ENCODE data around the gene GGT6.
A peak's percentile ranks its signal among the peaks of the same experiment; 100 is the strongest.

Gene GGT6

GRCh38 chr17:4525691-4526397, 34.5 kb downstream of the GGT6 start:
- no peak for DNase-seq

GRCh38 chr17:4523946-4524345, 36.4 kb downstream of the GGT6 start:
- no peak for DNase-seq

- no peak for DNase-seq
These were observed 37.7 kb downstream of the GGT6 start for GRCh38 chr17:4522661-4523060.

GRCh38 chr17:4520894-4521600, 39.3 kb downstream of the GGT6 start:
- DNase-seq, result no peak

GRCh38 chr17:4520060-4520893, 40.1 kb downstream of the GGT6 start:
- no peak for DNase-seq

GRCh38 chr17:4519361-4519788, 41.0 kb downstream of the GGT6 start:
- peak in 29 of 58 donors; percentile 17 to 74 (median 48) for DNase-seq

DNA sequence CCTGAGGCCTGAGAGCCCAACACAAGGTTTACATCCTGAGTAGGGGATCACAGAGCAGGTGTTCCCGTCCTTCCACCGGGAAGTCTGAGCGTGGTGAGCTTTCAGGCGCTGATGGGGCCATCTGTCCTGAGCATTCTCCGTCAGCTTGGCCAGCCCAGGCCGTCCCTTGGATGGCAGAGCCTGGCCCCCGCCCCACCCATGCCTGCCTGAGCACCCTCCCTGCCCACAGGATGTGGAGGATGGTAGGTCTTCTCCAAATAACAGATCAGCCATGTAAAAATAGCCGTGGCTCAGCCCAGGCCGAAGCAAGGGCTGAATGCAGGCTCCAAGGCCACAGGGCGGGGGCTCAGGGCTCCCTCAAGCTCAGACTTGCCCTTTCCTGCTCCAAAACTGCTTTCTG, 41.5 kb downstream of the GGT6 start:
- peak in 5 of 58 donors; percentile 20 to 56 (median 30) for DNase-seq

GRCh38 chr17:4516735-4517134, 43.6 kb downstream of the GGT6 start:
- no peak for DNase-seq

DNA sequence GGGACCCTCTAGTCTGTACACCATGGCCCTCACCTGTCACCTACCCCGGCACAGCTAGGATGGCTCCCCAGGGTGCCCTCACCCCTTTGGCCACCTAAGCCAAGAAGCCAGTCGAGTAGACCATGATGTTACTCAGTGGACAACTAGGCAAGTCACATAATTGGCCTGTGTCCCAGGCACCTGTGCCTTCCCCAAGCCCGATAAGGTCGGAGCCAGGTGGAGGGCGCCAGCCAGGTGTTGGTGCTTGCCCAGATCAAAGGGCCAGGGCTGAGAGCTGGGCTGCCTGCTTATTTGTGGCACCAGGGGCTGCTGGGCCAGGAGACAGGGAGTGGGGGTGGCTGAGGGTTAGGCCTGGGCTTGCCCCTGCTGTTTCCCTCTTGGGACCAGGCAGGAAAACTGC, 44.9 kb downstream of the GGT6 start:
- DNase-seq, result no peak

DNA sequence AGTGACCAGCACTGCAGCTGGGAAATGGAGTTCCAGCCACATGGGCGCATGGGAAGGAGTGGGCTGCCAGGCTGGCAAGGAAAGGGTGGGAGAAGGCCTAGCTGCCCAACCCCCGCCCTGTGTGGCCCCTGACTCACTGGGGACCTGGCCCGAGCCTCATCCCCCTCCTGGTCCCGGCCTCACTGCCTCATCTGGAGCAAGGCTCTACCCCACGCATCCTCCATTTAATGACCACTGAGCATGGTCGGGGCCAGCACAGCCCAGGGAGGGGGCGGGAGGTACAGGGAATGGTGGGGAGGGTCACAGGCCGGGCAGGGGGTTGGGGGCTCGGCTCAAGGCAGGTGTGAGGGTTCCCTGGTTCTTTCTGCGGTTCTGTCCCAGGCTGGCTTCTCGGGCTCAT, 45.6 kb downstream of the GGT6 start:
- DNase-seq, result no peak

DNA sequence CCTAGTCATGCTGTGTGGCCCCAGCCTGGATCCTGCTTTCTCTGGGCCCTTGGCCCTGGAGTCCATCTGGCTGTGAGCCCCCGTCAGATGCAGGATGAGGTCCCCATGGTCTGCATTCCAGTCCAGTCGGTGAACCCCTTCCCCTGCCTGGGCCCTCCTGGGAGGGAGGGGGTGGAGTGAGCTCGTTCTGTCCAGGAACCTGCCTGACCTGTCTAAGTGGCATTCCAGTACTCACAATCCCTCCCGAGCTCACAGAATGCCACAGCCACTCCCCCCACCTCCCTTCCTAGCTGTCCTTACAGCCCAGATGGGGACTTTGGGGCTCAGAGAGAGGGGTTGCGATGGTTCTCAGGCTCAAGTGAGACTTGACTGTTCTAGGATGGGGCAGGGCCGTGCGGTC, 46.2 kb downstream of the GGT6 start:
- no peak for DNase-seq

DNA sequence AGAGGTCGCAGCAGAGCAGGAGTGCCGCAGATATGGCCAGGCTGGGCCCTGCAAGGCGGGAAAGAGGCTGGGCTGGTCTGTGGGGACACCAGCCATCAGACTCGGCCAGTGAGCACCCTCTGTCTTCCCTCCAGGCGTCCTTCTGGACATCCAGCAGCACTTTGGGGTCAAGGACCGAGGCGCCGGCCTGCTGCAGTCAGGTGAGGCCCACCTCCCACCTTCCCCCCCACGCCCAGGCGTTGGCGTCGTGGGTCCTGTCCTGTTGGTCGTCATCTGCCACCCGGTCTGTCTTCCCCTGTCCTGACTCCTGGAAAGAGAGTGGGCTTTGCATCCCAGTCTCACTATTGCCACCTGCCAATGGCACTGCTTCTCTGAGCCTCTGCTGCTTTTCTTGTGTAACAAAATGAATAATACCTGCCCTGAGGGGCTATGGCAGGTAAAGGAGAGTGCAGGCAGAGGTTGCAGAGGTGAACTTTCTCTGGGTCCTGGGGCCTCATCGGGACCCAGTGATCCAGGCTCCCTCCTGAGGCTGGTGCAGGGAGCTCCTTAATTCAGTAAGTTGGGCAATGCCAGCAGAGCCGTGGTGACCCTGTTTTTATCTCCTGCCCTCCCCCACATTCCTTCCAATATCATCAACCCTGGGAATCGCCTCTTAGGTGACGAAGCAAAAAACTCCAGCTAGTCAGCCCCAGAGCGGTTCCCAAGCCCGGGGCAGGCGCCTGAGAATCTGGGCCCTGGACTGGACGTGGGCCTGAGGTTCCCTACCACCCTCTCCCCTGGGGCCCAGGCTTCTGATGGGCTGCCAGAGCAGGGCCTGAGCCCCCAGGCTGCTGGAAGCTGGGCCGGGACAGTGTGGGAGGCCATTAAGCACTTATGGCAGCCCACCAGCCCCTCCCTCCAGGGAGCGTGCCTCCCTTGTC, 47.0 kb downstream of the GGT6 start:
- no peak for DNase-seq

DNA sequence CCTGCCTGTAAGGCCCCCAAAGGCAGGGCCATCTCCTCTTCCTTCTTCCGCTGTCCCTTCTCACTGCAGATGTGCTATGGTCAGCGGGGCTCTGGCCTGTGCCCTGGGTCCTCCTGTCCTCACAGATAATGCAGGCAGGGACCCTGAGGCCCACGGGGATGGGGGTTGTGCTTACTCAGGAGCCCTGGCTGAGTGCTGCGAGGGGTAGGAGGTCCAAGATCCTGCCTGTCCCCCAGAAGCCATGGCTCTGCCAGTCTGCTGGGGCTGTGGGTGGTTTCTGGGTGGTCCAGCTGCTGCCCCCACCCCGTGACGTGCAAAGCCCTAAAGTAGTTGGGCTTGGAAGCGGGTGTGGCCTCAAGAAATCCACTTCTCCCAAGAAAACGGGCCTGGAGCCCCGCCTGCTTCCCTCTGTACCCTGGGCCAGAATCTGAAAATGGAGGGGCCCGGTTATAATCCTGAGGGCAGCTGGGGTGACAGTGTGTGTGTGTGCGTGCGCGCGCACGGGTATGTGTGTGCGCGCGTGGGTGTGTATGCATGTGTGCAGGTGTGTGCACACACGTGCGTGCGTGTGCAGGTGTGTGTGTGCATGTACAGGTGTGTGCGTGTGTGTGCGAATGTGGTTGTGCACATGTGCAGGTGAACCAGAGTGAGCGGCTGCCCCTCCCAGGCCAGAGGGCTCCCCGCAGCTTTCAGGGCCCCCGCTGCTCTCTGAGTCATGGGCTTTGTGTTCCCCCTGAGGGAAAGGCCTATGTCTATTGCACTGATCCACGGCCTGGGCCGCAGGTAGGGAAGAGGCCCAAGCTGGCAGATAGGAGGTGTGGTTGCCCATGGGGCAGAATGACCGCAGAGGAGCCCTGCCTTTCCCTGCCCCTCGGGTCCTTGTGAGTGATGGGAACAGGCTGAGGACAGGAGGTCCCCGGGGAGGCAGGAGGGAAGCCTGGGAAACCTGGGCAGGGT, 47.9 kb downstream of the GGT6 start:
- no peak for DNase-seq

DNA sequence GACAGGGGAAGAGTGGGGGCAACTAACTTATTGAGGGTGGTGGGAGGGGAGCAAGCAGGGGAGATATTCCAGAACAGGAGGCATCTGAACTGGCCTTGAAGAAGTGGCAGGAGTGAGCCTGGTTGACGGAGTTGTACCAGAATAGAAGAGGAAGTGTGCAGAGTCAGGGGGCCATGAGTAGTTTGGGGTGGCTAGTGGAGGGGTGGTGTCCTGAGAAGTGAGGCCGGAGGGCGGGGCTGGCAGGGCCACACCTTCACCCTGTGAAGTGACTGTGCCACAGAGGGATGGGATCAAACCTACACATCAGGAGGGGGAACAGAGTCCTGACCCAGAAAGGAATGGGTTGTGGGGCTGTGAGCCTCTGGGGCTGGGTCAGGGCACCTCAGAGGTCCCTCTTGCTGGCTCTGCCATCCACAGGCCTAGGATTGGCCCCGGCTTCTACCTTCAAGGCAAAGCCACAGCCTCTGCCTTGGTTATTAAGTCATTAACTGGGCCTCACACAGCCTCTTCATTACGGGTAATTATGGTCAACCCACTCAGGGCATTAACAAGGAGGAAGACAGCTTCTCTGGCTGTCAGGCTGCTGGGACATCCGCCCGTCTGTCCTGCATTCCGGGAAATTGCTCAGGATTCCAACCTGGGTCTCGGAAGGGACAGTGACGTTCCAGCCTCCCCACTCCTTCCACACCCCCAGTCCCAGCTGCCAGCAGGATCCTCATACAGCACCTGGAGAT, 49.0 kb downstream of the GGT6 start:
- DNase-seq, result peak in 1 of 58 donors; percentile 4

DNA sequence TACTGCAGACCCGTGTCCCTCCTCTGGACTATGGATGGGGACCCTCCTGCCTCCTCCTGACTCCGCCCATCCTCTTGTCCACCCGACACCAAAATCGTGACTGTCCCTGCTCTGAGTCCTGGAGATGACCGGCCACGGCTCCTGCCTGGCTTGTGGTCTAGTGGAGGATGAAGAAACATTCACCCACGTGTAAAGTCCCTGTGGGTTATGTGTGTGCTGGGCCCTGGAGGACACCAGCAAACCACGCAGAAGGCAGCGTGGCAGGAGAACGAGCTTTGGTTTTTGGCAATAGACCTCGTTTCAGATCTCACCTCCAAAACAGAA, 49.8 kb downstream of the GGT6 start:
- peak in 6 of 58 donors; percentile 22 to 60 (median 42) for DNase-seq

DNA sequence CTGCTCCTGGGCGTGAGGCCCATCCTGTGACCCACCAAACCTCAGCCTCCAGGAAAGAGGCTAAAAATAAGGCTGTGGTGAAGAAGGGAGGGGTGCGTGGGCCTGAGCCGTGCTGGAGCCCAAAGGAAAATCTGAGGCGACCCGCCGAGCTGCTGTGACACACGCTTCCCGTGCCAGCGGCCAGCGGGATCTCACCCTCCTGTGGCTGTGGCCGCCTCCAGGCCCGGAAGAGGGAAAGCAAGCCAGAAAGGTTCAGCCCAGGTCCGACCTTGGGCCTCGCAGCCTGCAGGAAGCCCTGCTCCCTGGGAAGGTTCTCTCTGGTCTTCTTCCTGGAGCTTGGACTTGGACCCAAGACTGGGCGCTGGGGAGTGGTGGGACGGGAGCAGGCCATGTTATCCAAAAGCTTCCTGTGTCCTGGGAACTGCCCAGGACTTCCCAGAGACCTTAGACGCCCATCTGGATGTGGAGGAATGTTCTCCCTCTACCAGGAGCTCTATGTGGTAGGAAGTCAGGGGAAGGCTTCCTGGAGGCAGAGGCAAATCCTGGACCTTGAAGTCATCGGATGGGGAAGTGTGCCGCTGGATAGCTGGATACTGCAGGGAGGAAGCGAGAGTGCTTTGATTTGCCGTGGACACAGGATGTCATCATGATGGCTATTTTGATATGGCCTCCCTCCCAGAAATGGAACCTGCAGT, 50.3 kb downstream of the GGT6 start:
- DNase-seq, result peak in 4 of 58 donors; percentile 18 to 42 (median 26)

GRCh38 chr17:4509401-4509800, 51.0 kb downstream of the GGT6 start:
- DNase-seq, result peak in 1 of 58 donors; percentile 20

GRCh38 chr17:4508207-4508606, 52.2 kb downstream of the GGT6 start:
- DNase-seq, result no peak

Data from anterior cingulate cortex (tissue), 58 donors.